ENCODE measurements around the gene HSPB3.
A peak's percentile ranks its signal among the peaks of the same experiment; 100 is the strongest.

Gene HSPB3

DNA sequence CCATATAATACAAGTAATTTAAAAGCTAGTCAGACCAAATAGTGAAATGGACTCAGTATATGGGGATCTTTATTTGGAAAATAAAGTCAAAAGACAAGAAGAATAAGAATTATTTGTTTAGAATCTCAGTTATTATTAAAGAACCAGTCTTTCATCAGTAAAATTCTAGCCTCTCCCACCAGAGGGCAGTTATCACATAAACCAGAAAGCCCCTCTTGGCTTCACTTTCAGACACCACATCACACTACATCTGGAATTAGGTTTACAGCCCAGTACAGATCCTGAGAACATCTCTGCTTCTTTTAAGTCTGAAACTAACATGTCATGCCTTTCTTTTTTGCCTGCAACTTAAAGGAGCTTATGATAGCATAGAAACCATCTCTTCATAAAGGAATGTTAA is 12.2 kb upstream of the HSPB3 start:
- Mint-ChIP-seq H3K27me3 (ENCODE audit: low read depth) (no peaks in the 10 kb centered on the region), H3K9me3 (no peaks in the 10 kb centered on the region), H3K27ac (no peak overlapping the region), H3K36me3 (ENCODE audit: low read depth) (no peaks in the 10 kb centered on the region), H3K4me3 (no peak overlapping the region), H3K4me1 (ENCODE audit: low read depth) (peaks cover 12% of the 10 kb centered on the region)

DNA sequence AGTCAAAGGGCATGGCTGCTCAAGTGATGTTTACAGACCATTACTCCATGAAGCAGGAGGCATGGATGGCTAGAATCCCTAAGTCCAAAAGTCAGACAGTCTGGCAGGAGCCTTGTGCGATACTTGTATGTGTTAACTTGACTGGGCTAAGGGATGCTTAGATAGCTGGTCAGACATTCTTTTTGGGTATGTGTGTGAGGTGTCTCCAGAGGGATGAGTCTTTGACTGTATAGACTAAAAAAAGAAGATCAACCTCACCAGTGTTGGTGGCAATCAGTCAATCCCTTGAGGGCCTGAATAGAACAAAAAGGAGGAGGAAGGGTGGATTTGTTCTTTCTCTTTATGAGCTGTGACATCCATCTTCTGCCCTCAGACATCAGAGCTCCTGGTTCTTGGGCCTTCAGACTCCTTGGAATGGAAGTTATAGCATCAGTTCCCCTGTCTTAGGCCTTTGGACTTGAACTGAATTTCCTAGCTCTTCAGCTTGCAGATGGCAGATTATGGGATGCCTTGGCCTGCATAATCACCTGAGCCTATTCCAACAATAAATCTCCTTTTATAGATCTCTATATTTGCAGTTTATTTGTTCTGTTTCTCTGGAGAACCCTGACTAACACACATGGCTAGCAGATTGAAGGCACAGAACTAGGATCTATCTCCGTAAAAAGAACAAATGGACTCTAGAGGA is 9.7 kb upstream of the HSPB3 start:
- H3K4me3 Mint-ChIP-seq = no peak overlapping the region
- no peaks in the 10 kb centered on the region for H3K36me3 Mint-ChIP-seq (ENCODE audit: low read depth)
- peaks cover 2% of the 10 kb centered on the region for H3K4me1 Mint-ChIP-seq (ENCODE audit: low read depth)
- no peak overlapping the region for H3K27ac Mint-ChIP-seq
- no peaks in the 10 kb centered on the region for H3K27me3 Mint-ChIP-seq (ENCODE audit: low read depth)
- no peaks in the 10 kb centered on the region for H3K9me3 Mint-ChIP-seq

DNA sequence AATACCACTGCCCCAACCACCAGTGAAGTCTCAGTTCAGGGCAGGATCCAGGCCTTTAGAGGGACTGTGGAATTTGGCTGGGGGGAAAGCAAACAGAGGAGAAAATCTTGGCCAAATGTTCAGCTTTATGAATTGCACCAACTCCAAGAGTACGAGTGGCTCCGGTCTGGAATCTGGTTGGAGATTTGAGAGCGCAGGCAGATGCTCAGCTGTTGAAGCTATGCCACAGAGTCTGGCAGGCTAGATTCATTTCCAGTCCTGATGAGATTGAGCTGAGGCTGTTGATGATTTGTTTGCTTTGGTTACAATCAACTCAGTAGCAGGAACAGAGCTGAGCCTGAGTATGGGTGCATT is 9.1 kb upstream of the HSPB3 start:
- Mint-ChIP-seq H3K27me3 (ENCODE audit: low read depth) (no peaks in the 10 kb centered on the region), H3K9me3 (no peaks in the 10 kb centered on the region), H3K36me3 (ENCODE audit: low read depth) (no peaks in the 10 kb centered on the region), H3K27ac (no peak overlapping the region), H3K4me3 (no peak overlapping the region), H3K4me1 (ENCODE audit: low read depth) (peaks cover 2% of the 10 kb centered on the region)

DNA sequence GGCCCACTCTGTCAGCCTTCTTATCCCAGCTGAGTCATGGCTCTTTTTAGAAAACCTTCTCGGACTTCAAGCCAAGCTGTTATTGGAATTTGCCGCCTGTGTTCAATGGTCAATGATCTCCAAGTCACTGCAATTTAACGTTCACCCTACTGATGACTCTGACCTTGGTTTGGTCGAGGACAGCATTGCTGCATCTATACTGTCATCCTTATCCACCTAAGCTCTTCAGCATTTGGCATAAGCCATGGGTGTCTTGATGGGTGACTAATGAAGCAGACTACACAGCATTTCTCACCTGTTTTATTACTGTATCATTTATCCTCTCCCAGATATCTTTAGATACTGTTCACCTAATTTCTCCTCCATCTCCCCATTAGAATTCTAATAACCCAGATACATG is 5.6 kb upstream of the HSPB3 start:
- Mint-ChIP-seq H3K27me3 (ENCODE audit: low read depth) (peaks cover 2% of the 10 kb centered on the region), H3K4me1 (ENCODE audit: low read depth) (no peaks in the 10 kb centered on the region), H3K27ac (no peak overlapping the region), H3K9me3 (no peaks in the 10 kb centered on the region), H3K36me3 (ENCODE audit: low read depth) (no peaks in the 10 kb centered on the region), H3K4me3 (no peak overlapping the region)

DNA sequence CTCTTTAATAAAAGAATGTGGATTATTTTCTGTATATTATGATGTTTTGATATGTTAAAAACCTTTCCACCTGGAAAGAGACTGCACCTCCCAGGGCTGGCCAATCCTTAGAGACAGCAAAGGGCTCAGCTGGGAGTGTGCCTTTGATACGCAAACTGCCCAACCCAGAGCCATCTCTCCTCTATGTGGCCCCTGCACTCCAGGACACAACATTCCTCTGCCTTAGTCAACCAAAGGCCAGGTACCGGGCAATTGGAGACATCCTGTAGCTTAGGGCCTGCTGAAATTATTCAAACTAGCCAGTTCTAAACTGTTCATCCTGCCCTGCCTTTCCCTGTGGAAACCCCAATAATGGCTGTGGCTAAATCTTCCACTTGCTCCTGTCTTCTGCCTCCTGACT is 5.0 kb upstream of the HSPB3 start:
- H3K4me1 Mint-ChIP-seq (ENCODE audit: low read depth) = no peaks in the 10 kb centered on the region

DNA sequence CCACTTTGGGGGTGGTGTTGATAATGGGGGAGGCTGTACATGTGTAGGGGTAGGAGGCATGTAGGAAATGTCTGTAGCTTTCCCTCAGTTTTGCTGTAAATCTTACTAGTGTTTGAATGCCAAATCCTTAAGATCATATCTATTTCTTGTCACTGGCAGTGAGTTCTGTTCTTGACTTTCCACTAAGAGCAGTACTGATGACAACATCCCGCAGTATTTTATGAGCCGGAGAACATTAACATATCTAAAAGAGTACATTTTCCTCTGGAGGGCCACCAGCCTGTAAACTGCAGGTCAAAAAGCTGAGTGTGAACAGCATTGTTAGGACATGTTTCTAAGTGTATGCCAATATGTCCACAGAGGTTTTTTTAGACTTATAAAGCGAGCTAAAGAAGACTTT is 2.5 kb upstream of the HSPB3 start:
- Mint-ChIP-seq H3K4me3 (no peak overlapping the region), H3K27ac (no peak overlapping the region)

More for the DNA sequence above, 5.0 kb upstream of the HSPB3 start:
- Mint-ChIP-seq H3K4me3 (no peak overlapping the region), H3K27ac (no peak overlapping the region), H3K36me3 (ENCODE audit: low read depth) (no peaks in the 10 kb centered on the region), H3K27me3 (ENCODE audit: low read depth) (peaks cover 7% of the 10 kb centered on the region), H3K9me3 (no peaks in the 10 kb centered on the region)

DNA sequence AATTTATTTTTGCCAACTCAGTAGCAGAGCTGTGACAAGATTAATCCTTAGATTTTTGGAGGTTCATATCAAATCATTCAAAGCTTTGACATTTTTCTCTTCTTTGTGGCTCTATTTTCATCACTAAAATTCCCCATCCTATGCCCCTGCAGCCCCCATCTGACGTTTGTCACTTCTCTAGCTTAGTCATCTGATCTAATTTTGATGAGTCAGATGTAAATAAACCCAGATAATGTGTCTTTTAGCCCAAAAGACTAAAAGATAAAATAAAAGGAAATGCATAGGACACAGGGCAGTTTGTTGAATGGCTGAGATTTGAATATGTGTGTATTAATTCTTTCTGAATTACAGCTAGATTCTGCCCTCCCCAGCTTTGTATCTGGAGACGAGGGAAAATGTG is 897 bp upstream of the HSPB3 start:
- H3K27ac Mint-ChIP-seq = no peak overlapping the region
- H3K9me3 Mint-ChIP-seq = no peaks in the 10 kb centered on the region
- no peaks in the 10 kb centered on the region for H3K4me1 Mint-ChIP-seq (ENCODE audit: low read depth)
- H3K27me3 Mint-ChIP-seq (ENCODE audit: low read depth) = peaks cover 23% of the 10 kb centered on the region
- no peaks in the 10 kb centered on the region for H3K36me3 Mint-ChIP-seq (ENCODE audit: low read depth)
- no peak overlapping the region for H3K4me3 Mint-ChIP-seq

More for the DNA sequence above, 2.5 kb upstream of the HSPB3 start:
- no peaks in the 10 kb centered on the region for H3K36me3 Mint-ChIP-seq (ENCODE audit: low read depth)
- H3K27me3 Mint-ChIP-seq (ENCODE audit: low read depth) = peaks cover 17% of the 10 kb centered on the region
- H3K4me1 Mint-ChIP-seq (ENCODE audit: low read depth) = no peaks in the 10 kb centered on the region
- no peaks in the 10 kb centered on the region for H3K9me3 Mint-ChIP-seq

DNA sequence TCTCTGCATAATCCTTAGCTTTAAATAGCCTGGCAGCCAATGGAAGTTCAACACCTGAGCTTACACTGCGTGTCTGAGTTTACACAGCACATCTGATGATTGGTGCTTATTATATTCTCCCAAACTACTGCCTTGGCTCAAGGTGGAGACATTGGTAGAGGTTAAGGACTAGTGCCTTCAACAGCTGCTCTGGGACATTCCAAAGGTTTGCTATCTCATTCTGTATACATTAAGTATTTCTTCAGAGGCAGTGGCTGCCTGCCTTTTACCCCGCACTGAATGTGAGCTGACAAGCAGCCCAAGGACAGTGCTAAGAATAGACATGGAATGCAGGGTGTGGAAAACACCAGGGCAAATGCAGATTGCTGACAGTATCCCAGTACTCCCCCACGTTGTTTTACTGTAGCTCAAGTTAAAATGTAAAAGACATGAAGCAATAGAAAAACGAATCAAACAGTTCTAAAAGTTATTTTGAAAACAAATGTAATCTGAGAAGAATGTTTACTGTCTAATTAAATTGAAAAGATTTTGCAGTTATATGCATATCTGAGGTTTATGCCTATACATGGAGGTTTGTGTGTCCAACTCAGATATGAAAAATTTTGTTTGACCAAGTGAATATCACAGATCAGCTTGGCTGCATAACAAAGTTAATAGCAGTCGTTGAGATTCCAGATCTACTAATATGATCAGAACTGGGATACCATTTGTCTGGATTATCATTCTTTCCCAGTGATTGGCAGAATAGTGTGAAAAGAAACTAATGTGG is 1.8 kb downstream of the HSPB3 start:
- no peak overlapping the region for H3K27ac Mint-ChIP-seq

DNA sequence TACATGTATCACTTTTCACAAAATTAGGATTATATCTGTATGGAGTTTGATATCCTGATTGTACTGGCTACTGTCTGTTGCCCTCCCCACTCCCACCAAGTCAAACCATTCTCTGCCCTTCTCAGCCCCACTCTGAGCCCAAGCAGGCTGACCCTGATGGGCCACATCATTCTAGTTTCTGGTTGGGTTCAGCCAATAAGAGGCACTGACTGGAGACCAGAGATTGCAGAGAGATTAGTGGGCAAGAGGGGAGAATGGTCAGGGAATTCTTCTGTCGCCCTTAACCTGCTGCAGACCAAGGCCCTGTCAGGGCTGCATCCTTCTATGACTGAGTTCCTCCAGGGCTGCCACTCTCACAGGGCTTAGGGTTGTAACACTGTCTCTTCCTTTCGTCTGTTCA is 2.7 kb downstream of the HSPB3 start:
- no peak overlapping the region for H3K4me3 Mint-ChIP-seq
- H3K9me3 Mint-ChIP-seq = peaks cover 4% of the 10 kb centered on the region
- no peaks in the 10 kb centered on the region for H3K36me3 Mint-ChIP-seq (ENCODE audit: low read depth)
- H3K27ac Mint-ChIP-seq = no peak overlapping the region
- H3K27me3 Mint-ChIP-seq (ENCODE audit: low read depth) = peaks cover 23% of the 10 kb centered on the region
- no peaks in the 10 kb centered on the region for H3K4me1 Mint-ChIP-seq (ENCODE audit: low read depth)

More for the DNA sequence above, 1.8 kb downstream of the HSPB3 start:
- peaks cover 4% of the 10 kb centered on the region for H3K9me3 Mint-ChIP-seq
- H3K4me3 Mint-ChIP-seq = no peak overlapping the region
- no peaks in the 10 kb centered on the region for H3K36me3 Mint-ChIP-seq (ENCODE audit: low read depth)
- H3K27me3 Mint-ChIP-seq (ENCODE audit: low read depth) = peaks cover 23% of the 10 kb centered on the region
- H3K4me1 Mint-ChIP-seq (ENCODE audit: low read depth) = no peaks in the 10 kb centered on the region

DNA sequence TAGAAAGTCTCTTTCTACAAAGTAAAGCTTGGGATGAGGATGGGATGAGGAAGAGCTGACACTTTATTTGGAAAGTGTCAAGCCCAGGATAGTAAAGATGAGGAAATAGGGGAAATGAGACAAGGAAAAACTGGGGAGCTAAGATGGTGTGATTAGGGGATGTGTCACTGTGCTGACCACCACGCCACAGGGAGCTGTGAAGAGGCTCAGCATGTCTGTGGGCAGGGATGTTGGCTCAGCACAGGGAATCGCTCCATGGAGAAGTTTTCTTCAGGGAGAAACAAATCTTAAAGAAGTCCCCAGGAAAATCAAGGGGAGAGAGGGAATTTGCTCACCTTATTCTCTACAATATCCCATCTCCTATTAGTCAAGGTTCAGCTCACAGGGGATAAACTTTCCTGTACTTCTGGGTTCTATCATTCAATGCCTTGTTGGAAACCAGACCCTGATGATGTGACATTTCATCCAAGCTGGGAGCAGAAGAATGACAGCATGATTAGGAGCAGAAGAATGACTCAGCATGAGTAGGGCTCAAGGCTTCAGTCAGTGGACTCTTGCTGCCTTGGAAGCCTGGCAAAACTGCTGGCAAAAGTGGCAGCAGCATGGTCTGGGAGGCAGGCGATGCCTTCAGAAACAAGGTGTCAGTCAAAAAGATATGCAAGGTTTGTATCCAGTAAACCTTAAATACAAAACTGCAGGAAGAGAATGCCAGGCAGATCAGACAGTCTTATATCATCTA is 4.9 kb downstream of the HSPB3 start:
- Mint-ChIP-seq H3K4me1 (ENCODE audit: low read depth) (no peaks in the 10 kb centered on the region), H3K27ac (no peak overlapping the region), H3K9me3 (peaks cover 4% of the 10 kb centered on the region), H3K36me3 (ENCODE audit: low read depth) (no peaks in the 10 kb centered on the region), H3K4me3 (no peak overlapping the region), H3K27me3 (ENCODE audit: low read depth) (peaks cover 17% of the 10 kb centered on the region)

DNA sequence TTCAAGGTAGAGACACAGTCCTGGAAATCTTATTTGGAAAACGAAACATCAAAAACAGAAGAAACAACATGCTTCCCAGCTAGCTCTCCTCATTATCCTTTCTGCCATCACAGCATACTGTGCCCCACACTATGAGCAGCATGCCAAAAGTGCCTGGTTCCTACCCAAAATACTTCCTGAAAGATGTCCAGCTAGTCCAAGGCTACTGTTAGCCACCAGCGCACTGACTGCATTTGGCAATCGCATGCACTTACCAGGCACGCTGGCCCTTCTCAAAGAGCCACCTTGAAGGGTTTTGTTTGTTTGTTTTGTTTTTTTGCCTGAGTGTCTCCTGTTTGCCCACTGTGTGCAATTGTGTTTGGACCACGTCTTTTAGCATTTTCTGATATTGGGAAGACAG is 6.8 kb downstream of the HSPB3 start:
- Mint-ChIP-seq H3K4me1 (ENCODE audit: low read depth) (no peaks in the 10 kb centered on the region), H3K27ac (no peak overlapping the region), H3K4me3 (no peak overlapping the region), H3K9me3 (peaks cover 4% of the 10 kb centered on the region), H3K27me3 (ENCODE audit: low read depth) (peaks cover 14% of the 10 kb centered on the region), H3K36me3 (ENCODE audit: low read depth) (no peaks in the 10 kb centered on the region)

DNA sequence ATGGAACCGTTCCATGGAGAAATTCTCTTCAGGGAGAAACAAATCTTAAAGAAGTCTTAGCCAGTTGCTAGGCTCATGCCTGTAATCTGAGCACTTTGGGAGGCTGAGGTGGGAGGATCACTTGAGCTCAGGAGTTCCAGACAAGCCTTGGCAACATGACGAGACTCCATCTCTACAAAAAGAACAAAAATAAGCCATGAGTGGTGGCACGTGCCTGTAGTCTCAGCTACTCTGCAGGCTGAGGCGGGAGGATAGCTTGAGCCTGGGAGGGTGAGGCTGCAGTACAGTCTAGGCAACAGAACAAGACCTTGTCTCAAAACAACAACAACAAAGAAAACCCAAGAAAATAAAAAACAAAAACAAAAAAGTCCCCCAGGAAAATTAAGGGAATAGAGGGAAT is 8.2 kb downstream of the HSPB3 start:
- Mint-ChIP-seq H3K4me1 (ENCODE audit: low read depth) (no peaks in the 10 kb centered on the region), H3K27me3 (ENCODE audit: low read depth) (peaks cover 3% of the 10 kb centered on the region), H3K9me3 (peaks cover 4% of the 10 kb centered on the region), H3K27ac (no peak overlapping the region), H3K4me3 (no peak overlapping the region), H3K36me3 (ENCODE audit: low read depth) (no peaks in the 10 kb centered on the region)

DNA sequence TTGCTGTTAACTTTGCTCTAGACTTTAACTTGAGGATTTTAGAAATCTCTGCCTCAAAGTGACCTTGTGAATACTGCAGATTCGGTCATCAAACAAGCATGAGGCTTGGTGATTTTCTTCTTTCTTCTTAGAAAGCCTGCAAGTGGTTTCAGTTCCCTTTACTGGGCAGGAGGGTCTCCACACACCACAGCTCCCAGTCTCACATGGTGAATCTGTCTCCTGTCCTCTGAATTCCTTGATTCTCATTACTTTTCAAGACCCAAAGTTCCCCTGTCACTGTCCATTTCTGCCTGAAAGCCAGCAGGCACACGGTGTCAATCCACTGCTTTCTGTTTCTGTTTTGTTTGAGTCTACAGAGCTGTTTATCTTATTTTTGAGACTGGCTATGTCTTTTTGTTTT is 14.1 kb downstream of the HSPB3 start:
- H3K4me3 Mint-ChIP-seq = peak overlapping the region; percentile 38
- H3K4me1 Mint-ChIP-seq (ENCODE audit: low read depth) = peaks cover 8% of the 10 kb centered on the region
- no peaks in the 10 kb centered on the region for H3K36me3 Mint-ChIP-seq (ENCODE audit: low read depth)
- H3K27me3 Mint-ChIP-seq (ENCODE audit: low read depth) = peaks cover 3% of the 10 kb centered on the region
- H3K27ac Mint-ChIP-seq = peak overlapping the region; percentile 28
- no peaks in the 10 kb centered on the region for H3K9me3 Mint-ChIP-seq

DNA sequence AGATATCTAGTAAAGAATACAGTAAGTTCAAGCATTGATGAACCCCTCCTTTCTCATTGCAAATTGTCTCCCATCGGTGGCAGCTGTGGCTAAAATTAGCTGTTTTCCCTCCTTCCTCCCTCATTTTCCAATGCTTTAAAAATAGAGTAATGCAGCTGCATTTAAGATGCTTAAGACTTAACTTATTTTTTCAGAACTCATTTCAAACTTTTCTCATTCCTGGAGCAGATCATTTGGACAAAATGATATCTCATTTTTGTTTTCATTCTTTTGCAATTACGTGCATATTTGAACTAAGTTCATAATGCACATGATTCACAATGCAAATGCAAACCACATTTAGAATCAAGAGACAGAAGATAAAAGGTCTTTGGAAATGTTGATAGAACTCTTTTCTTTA is 14.6 kb downstream of the HSPB3 start:
- Mint-ChIP-seq H3K4me1 (ENCODE audit: low read depth) (peaks cover 8% of the 10 kb centered on the region), H3K9me3 (no peaks in the 10 kb centered on the region), H3K27ac (no peak overlapping the region), H3K27me3 (ENCODE audit: low read depth) (peaks cover 3% of the 10 kb centered on the region), H3K4me3 (no peak overlapping the region), H3K36me3 (ENCODE audit: low read depth) (no peaks in the 10 kb centered on the region)

DNA sequence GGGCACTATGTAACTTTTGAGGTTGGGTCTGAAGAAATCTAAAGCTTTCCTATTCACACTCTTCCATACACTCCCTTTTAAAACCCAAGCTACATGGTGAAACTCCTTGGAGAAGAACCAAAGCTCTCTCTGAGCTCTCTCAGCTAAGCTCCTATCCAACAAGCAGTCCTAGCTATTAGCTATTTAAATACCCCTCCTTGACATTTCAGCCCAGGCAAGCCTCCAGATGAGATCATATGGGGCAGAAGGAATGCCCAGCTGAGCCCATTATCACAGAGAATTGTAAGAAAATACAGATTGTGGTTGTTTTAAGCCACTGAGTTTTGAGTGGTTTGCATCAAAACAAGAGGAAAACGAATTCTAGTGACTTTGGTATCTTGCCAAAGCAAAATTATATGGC is 15.2 kb downstream of the HSPB3 start:
- H3K4me3 Mint-ChIP-seq = no peak overlapping the region
- H3K27ac Mint-ChIP-seq = no peak overlapping the region
- peaks cover 8% of the 10 kb centered on the region for H3K4me1 Mint-ChIP-seq (ENCODE audit: low read depth)
- H3K36me3 Mint-ChIP-seq (ENCODE audit: low read depth) = no peaks in the 10 kb centered on the region
- H3K9me3 Mint-ChIP-seq = no peaks in the 10 kb centered on the region
- peaks cover 3% of the 10 kb centered on the region for H3K27me3 Mint-ChIP-seq (ENCODE audit: low read depth)

Data from T-helper 1 cell treated with Interleukin-12 subunit alpha and Interleukin-12 subunit beta and Interleukin-4 antibody, amounts not matched to agents 30 μg/mL and 1 μg/mL, for 36 hours (primary cell).